OCI-LY1 (cell line): ENCODE measurements around the gene ACER3.

Experiments
- H2AFZ ChIP-seq: fragments of 200-600 bp; sonication (generic), shearing (Covaris generic); 2 replicates; pipeline ENCODE4 v1.6.0; 2014; ENCODE audit warnings: antibody characterized with exemption, mild to moderate bottlenecking, low read length
- H3F3A ChIP-seq: fragments of 200-600 bp; sonication (generic), shearing (Covaris generic); 2 replicates; pipeline ENCODE4 v1.6.0; 2014; ENCODE audit warnings: mild to moderate bottlenecking, antibody characterized with exemption, low read length, moderate library complexity; ENCODE audit not compliant: insufficient read depth
- H3K27ac ChIP-seq: fragments of 200-600 bp; sonication (generic); 2 replicates; pipeline ENCODE4 v1.5.1; 2014; ENCODE audit warnings: low read length, mixed run types, mild to moderate bottlenecking, low read depth; ENCODE audit not compliant: poor library complexity, severe bottlenecking
- H3K27me3 ChIP-seq: fragments of 200-600 bp; sonication (generic); 2 replicates; pipeline ENCODE4 v1.6.0; 2014; ENCODE audit warnings: antibody characterized with exemption, mild to moderate bottlenecking, low read length, moderate library complexity; ENCODE audit not compliant: insufficient read depth
- H3K36me3 ChIP-seq: fragments of 200-600 bp; sonication (generic); 2 replicates; pipeline ENCODE4 v1.6.1; 2014; ENCODE audit warnings: mild to moderate bottlenecking, antibody characterized with exemption, low read length, moderate library complexity, mixed read lengths; ENCODE audit not compliant: insufficient read depth
- H3K4me1 ChIP-seq: fragments of 200-600 bp; sonication (generic); 2 replicates; pipeline ENCODE4 v1.5.1; 2014; ENCODE audit warnings: mild to moderate bottlenecking, low read length, moderate library complexity; ENCODE audit not compliant: insufficient read depth, severe bottlenecking
- H3K4me2 ChIP-seq: fragments of 200-600 bp; sonication (generic), shearing (Covaris generic); 2 replicates; pipeline ENCODE4 v1.6.1; 2014; ENCODE audit warnings: low read length
- H3K4me3 ChIP-seq: fragments of 200-600 bp; sonication (generic); 2 replicates; pipeline ENCODE4 v1.5.1; 2014; ENCODE audit warnings: low read length, low read depth, mild to moderate bottlenecking, mixed read lengths; ENCODE audit not compliant: poor library complexity, severe bottlenecking
- H3K79me2 ChIP-seq: fragments of 200-600 bp; shearing (Covaris generic); 2 replicates; pipeline ENCODE4 v1.6.1; 2016; ENCODE audit warnings: mixed run types, low read length, mixed read lengths; ENCODE audit not compliant: insufficient read depth
- H3K9ac ChIP-seq: fragments of 200-600 bp; sonication (generic), shearing (Covaris generic); 2 replicates; pipeline ENCODE4 v1.6.1; 2014; ENCODE audit warnings: mild to moderate bottlenecking, low read length, mixed read lengths
- H3K9me2 ChIP-seq: fragments of 200-600 bp; sonication (generic), shearing (Covaris generic); 2 replicates; pipeline ENCODE4 v1.6.1; 2014; ENCODE audit warnings: low read depth, mild to moderate bottlenecking, low read length, mixed read lengths
- H3K9me3 ChIP-seq: fragments of 200-600 bp; shearing (Covaris generic); 2 replicates; pipeline ENCODE4 v1.6.1; 2014; ENCODE audit warnings: low read length, mixed read lengths
- H4K20me1 ChIP-seq: fragments of 200-600 bp; sonication (generic), shearing (Covaris generic); 2 replicates; pipeline ENCODE4 v1.6.0; 2016; ENCODE audit warnings: mild to moderate bottlenecking, low read length; ENCODE audit not compliant: insufficient read depth
- CTCF ChIP-seq: fragments of 200-600 bp; sonication (generic), shearing (Covaris generic); IDR thresholded peaks from 2 replicates; pipeline ENCODE4 v1.5.1; 2017; ENCODE audit warnings: mild to moderate bottlenecking, antibody characterized with exemption, low read length, moderate library complexity, mixed read lengths
- EZH2 ChIP-seq: fragments of 200-600 bp; sonication (generic), shearing (Covaris generic); IDR thresholded peaks from 2 replicates; pipeline ENCODE4 v1.8.0; 2017; ENCODE audit warnings: borderline replicate concordance, mixed run types, mild to moderate bottlenecking, antibody characterized with exemption, low read length, moderate library complexity, mixed read lengths

ACER3 gene

DNA sequence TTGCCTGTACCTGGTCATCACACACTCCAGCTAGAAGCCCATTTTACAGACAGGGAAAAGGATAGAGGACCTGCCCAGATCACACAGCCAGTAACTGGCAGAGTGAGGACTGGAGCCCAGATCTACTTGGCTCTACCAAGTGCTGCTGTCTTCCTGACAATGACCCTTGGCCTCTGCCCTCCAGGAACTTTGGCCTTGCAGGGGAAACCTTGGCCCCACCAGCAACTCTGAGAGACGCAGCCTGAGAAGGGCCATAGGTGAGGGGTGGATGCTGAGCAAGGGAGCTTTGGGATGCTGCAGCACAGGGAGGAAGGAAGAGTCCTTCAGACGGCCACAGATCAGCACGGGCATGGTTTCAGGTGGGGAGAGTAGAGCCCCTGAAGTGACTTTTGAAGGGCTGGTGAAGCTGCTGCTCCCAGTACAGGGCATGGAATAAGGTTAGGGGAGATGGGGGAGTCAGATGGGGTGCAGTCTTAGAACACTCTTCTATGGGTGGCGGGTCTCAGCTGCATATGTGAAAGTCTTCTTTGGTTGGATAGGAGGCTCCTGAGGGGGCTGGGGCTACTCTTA lies 204.0 kb downstream of the ACER3 start:
- H3K79me2 ChIP-seq, result no peaks in the 10 kb centered on the region
- H3K27ac ChIP-seq, result no peak overlapping the region
- H2AFZ ChIP-seq, result no peak overlapping the region
- no peak overlapping the region for H3K9ac ChIP-seq
- TF ChIP-seq CTCF (no peak), EZH2 (no peak)
- no peaks in the 10 kb centered on the region for H3K9me3 ChIP-seq
- H3F3A ChIP-seq, result no peaks in the 10 kb centered on the region
- H3K36me3 ChIP-seq, result no peaks in the 10 kb centered on the region; the same call in 1 of the 2 replicates
- H3K4me2 ChIP-seq, result no peak overlapping the region
- no peaks in the 10 kb centered on the region for H4K20me1 ChIP-seq
- H3K9me2 ChIP-seq, result no peaks in the 10 kb centered on the region
- peaks cover 3% of the 10 kb centered on the region; the same call in 1 of the 2 replicates for H3K27me3 ChIP-seq
- H3K4me3 ChIP-seq, result no peak overlapping the region
- peaks cover 7% of the 10 kb centered on the region for H3K4me1 ChIP-seq

DNA sequence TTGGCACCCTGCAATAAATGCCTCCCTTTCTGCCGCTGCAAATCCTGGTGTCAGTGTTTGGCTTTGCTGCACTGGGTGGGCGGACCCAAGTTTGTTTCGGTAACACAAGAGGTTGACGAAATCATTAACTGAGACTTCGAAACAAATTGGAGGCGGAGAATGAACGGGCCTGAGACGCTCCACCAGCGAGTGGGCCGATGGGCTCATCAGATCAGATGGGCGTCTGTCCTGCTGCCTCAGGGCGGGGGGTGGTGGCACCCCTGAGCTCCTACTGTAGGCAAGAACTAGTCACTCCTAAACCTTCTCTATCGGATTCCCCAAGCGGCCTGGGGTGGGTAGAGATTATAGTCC lies 205.1 kb downstream of the ACER3 start:
- H4K20me1 ChIP-seq, result no peaks in the 10 kb centered on the region
- no peak for TF ChIP-seq CTCF
- H3K4me3 ChIP-seq, result peak overlapping the region; percentile 63
- peak overlapping the region; percentile 63; the same call in 1 of the 2 replicates for H3K9ac ChIP-seq
- no peaks in the 10 kb centered on the region for H3K9me3 ChIP-seq
- peaks cover 3% of the 10 kb centered on the region; the same call in 1 of the 2 replicates for H3K27me3 ChIP-seq
- no peaks in the 10 kb centered on the region for H3K9me2 ChIP-seq
- H3K27ac ChIP-seq, result no peak overlapping the region
- peaks cover 7% of the 10 kb centered on the region for H3K4me1 ChIP-seq
- no peaks in the 10 kb centered on the region for H3F3A ChIP-seq
- peak overlapping the region; percentile 87 for H3K4me2 ChIP-seq
- no peak overlapping the region for H2AFZ ChIP-seq
- no peaks in the 10 kb centered on the region; the same call in 1 of the 2 replicates for H3K36me3 ChIP-seq
- H3K79me2 ChIP-seq, result no peaks in the 10 kb centered on the region

GRCh38 chr11:77066229-77067042 lies 205.7 kb downstream of the ACER3 start, which contains the start of gene CAPN5:
Gene CAPN5, plus strand, starts transcription at chr11:77066971. Its CDS starts 17,916 bp downstream, at chr11:77084887.
- Histone ChIP-seq H3K36me3 (no peaks in the 10 kb centered on the region; the same call in 1 of the 2 replicates), H3K4me3 (peak within 1 kb of the TSS; percentile 63), H3K27ac (no peak within 1 kb of the TSS), H2AFZ (0 out of 2 replicates have a peak within 1 kb of the TSS, but pooled peaks have one; percentile 43), H4K20me1 (no peaks in the 10 kb centered on the region), H3K79me2 (no peaks in the 10 kb centered on the region), H3K4me1 (peaks cover 7% of the 10 kb centered on the region), H3K4me2 (peak within 1 kb of the TSS; percentile 87), H3K9me3 (no peaks in the 10 kb centered on the region), H3K27me3 (peaks cover 3% of the 10 kb centered on the region; the same call in 1 of the 2 replicates), H3K9me2 (no peaks in the 10 kb centered on the region), H3F3A (no peaks in the 10 kb centered on the region), H3K9ac (peak within 1 kb of the TSS; percentile 63)
- no peak for TF ChIP-seq EZH2
- peak; percentile 36 for TF ChIP-seq CTCF
